Prostate gland (tissue), 2 donors: ENCODE measurements around the gene PPP2R5C.

Experiments used
- POLR2A ChIP-seq: fragments of 450-650 bp; IDR thresholded peaks from one replicate; pipeline ENCODE4 v1.6.1; 2016; ENCODE audit warnings: antibody characterized with exemption, mild to moderate bottlenecking
- TF ChIP-seq, protein P1 (sequence below), 4 experiments: fragments of 200-600 bp in 2 of 4; fragments of 450-650 bp in 2 of 4; sonication (generic) in 2 of 4; IDR thresholded peaks; 1 replicate in 3 of 4; 2 replicates in 1 of 4; pipeline ENCODE4 v1.5.1; 2016 to 2019; ENCODE audit warnings: antibody characterized with exemption in 4 of 4, mild to moderate bottlenecking in 2 of 4, moderate library complexity in 2 of 4

GRCh38 chr14:101796016-101796415 is 34.5 kb downstream of the PPP2R5C start:
- TF ChIP-seq, protein P1, sequence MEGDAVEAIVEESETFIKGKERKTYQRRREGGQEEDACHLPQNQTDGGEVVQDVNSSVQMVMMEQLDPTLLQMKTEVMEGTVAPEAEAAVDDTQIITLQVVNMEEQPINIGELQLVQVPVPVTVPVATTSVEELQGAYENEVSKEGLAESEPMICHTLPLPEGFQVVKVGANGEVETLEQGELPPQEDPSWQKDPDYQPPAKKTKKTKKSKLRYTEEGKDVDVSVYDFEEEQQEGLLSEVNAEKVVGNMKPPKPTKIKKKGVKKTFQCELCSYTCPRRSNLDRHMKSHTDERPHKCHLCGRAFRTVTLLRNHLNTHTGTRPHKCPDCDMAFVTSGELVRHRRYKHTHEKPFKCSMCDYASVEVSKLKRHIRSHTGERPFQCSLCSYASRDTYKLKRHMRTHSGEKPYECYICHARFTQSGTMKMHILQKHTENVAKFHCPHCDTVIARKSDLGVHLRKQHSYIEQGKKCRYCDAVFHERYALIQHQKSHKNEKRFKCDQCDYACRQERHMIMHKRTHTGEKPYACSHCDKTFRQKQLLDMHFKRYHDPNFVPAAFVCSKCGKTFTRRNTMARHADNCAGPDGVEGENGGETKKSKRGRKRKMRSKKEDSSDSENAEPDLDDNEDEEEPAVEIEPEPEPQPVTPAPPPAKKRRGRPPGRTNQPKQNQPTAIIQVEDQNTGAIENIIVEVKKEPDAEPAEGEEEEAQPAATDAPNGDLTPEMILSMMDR (IDR thresholded peaks at IDR 0.05), result no peak
- TF ChIP-seq POLR2A, result no peak
